WTC11 (cell line): ENCODE measurements around the gene ACSL5. TPM values are rescaled to one million over a fixed set of nuclear protein-coding genes. Genes with fewer than 3 reads are reported as not detected.

ENCODE experiments used
- ATAC-seq: fragments of 200-7000 bp; cut with Tn5 transposase; 2 replicates; pipeline ENCODE4 v1.10.0; 2021; ENCODE audit warnings: mild to moderate bottlenecking, moderate library complexity
- Bru-seq: library from RNA; stranded (reverse); fragments of 400-500 nt; gene quantifications from one replicate; lab custom pipeline; 2021; lab: Mats Ljungman, UMichigan
- CTCF ChIA-PET: fragments of 300-600 bp; sonication (Branson Sonifier 250); formaldehyde crosslinking; loops from one replicate; lab custom pipeline; 2021; ENCODE audit warnings: antibody characterized with exemption; lab: Charles Lee
- POLR2A ChIA-PET: fragments of 350-600 bp; sonication (Branson Sonifier 250); formaldehyde crosslinking; loops from one replicate; lab custom pipeline; 2021; ENCODE audit warnings: antibody characterized with exemption; lab: Charles Lee
- DNase-seq: peaks from one replicate; pipeline ENCODE4 v3.0.0; 2021; ENCODE audit warnings: low spot score
- H3K27ac Mint-ChIP-seq: 2 replicates; pipeline ENCODE4 v1.8.0; 2021; ENCODE audit warnings: mixed read lengths
- H3K27me3 Mint-ChIP-seq: 2 replicates; pipeline ENCODE4 v1.8.0; 2021; ENCODE audit warnings: low read depth, mild to moderate bottlenecking, moderate library complexity, mixed read lengths
- H3K36me3 Mint-ChIP-seq: 2 replicates; pipeline ENCODE4 v1.8.0; 2021; ENCODE audit warnings: mixed read lengths
- H3K4me1 Mint-ChIP-seq: 2 replicates; pipeline ENCODE4 v1.8.0; 2022; ENCODE audit warnings: mixed read lengths
- H3K4me3 Mint-ChIP-seq: 2 replicates; pipeline ENCODE4 v1.8.0; 2021; ENCODE audit warnings: mild to moderate bottlenecking, moderate library complexity, mixed read lengths
- H3K9me3 Mint-ChIP-seq: 2 replicates; pipeline ENCODE4 v1.8.0; 2021; ENCODE audit warnings: mixed read lengths
- AFF4 ChIP-seq: sonication (generic); formaldehyde crosslinking; IDR thresholded peaks from 2 replicates; pipeline ENCODE4 v1.8.1; 2023; ENCODE audit warnings: mild to moderate bottlenecking, missing genetic modification reagents, borderline replicate concordance
- AR ChIP-seq: fragments of 250-450 bp; sonication (Bioruptor Pico); IDR thresholded peaks from 2 replicates; pipeline ENCODE4 v1.9.0; 2021; ENCODE audit warnings: mild to moderate bottlenecking
- E2F4 ChIP-seq: sonication (generic); formaldehyde crosslinking; IDR thresholded peaks from 2 replicates; pipeline ENCODE4 v1.8.1; 2022; ENCODE audit warnings: low read depth, mild to moderate bottlenecking, moderate library complexity, missing genetic modification reagents, borderline replicate concordance
- E2F5 ChIP-seq: sonication (generic); formaldehyde crosslinking; IDR thresholded peaks from 2 replicates; pipeline ENCODE4 v1.8.1; 2022; ENCODE audit warnings: mild to moderate bottlenecking, moderate library complexity, missing genetic modification reagents
- GABPB1 ChIP-seq: sonication (generic); formaldehyde crosslinking; IDR thresholded peaks from 2 replicates; pipeline ENCODE4 v1.8.1; 2023; ENCODE audit warnings: mild to moderate bottlenecking, missing genetic modification reagents
- GTF2I ChIP-seq: fragments of 250-450 bp; sonication (Bioruptor Pico); conservative IDR thresholded peaks from 2 replicates; pipeline ENCODE4 v1.4.0; 2021; ENCODE audit warnings: mild to moderate bottlenecking
- HMGXB4 ChIP-seq: sonication (generic); formaldehyde crosslinking; IDR thresholded peaks from 2 replicates; pipeline ENCODE4 v1.8.1; 2023; ENCODE audit warnings: mild to moderate bottlenecking, moderate library complexity, missing genetic modification reagents
- MAX ChIP-seq: sonication (generic); formaldehyde crosslinking; IDR thresholded peaks from 2 replicates; pipeline ENCODE4 v1.8.0; 2022; ENCODE audit warnings: mild to moderate bottlenecking, missing genetic modification reagents
- MLX ChIP-seq: sonication (generic); formaldehyde crosslinking; IDR thresholded peaks from 2 replicates; pipeline ENCODE4 v1.8.1; 2023; ENCODE audit warnings: mild to moderate bottlenecking, missing genetic modification reagents, moderate library complexity
- NFYB ChIP-seq: sonication (generic); formaldehyde crosslinking; conservative IDR thresholded peaks from 2 replicates; pipeline ENCODE4 v1.8.0; 2022; ENCODE audit warnings: low read depth, missing genetic modification reagents
- NR2C2 ChIP-seq: sonication (generic); formaldehyde crosslinking; IDR thresholded peaks from 2 replicates; pipeline ENCODE4 v1.8.0; 2022; ENCODE audit warnings: mild to moderate bottlenecking, missing genetic modification reagents
- TCF7 ChIP-seq: sonication (generic); formaldehyde crosslinking; IDR thresholded peaks from 2 replicates; pipeline ENCODE4 v1.8.0; 2022; ENCODE audit warnings: mild to moderate bottlenecking, low read depth, missing genetic modification reagents, moderate library complexity
- ZNF219 ChIP-seq: sonication (generic); formaldehyde crosslinking; IDR thresholded peaks from 2 replicates; pipeline ENCODE4 v1.8.0; 2023; ENCODE audit warnings: missing genetic modification reagents, mild to moderate bottlenecking, borderline replicate concordance
- ZNF396 ChIP-seq: fragments of 250-450 bp; sonication (Bioruptor Pico); IDR thresholded peaks from 2 replicates; pipeline ENCODE4 v1.8.0; 2021; ENCODE audit warnings: mild to moderate bottlenecking, moderate library complexity, borderline replicate concordance
- ZNF425 ChIP-seq: fragments of 250-450 bp; sonication (Bioruptor Pico); conservative IDR thresholded peaks from 2 replicates; pipeline ENCODE4 v1.9.0; 2021; ENCODE audit warnings: mild to moderate bottlenecking
- ZNF671 ChIP-seq: fragments of 250-450 bp; sonication (Bioruptor Pico); IDR thresholded peaks from 2 replicates; pipeline ENCODE4 v1.8.0; 2021; ENCODE audit warnings: mild to moderate bottlenecking
- long read RNA-seq, 3 experiments: library from RNA in 1 of 3; library from capped mRNA in 1 of 3; library from polyadenylated mRNA in 1 of 3; unstranded in 2 of 3; stranded (forward) in 1 of 3; transcript quantifications; one replicate each; pipeline ENCODE4 v2.0.0, GENCODE V29; 2021
- total RNA-seq: library from RNA; stranded (reverse); gene quantifications from 3 replicates; pipeline ENCODE4 v1.2.3, GENCODE V29; 2021

The ACSL5 gene
- 0.18 to 0.37 TPM (median 0.22 TPM) in 3 replicates for total RNA-seq
- percentile 6 among the genes with signal in this experiment for Bru-seq, nascent RNA
- long read RNA-seq, experiment 1 = 0 reads
- long read RNA-seq, experiment 2 = 0 reads
- long read RNA-seq, experiment 3 = 0 reads

- H3K27me3 Mint-ChIP-seq = no peaks in the 10 kb centered on the region; the same call in 1 of the 2 replicates
- TF ChIP-seq GABPB1 (CRISPR knock-in tag) = no peak; the same call in 1 of the 2 replicates
- no peak for TF ChIP-seq E2F4 (CRISPR knock-in tag)
- TF ChIP-seq ZNF671 (CRISPR knock-in tag) = no peak
- no peak for TF ChIP-seq E2F5 (CRISPR knock-in tag)
- no peak for TF ChIP-seq GTF2I (CRISPR knock-in tag)
- no peak for TF ChIP-seq MAX (CRISPR knock-in tag)
- TF ChIP-seq NFYB (CRISPR knock-in tag) = no peak
- no peak for TF ChIP-seq ZNF219 (CRISPR knock-in tag)
- TF ChIP-seq AR (CRISPR knock-in tag) = no peak
- H3K9me3 Mint-ChIP-seq = peaks cover 20% of the 10 kb centered on the region
- H3K4me1 Mint-ChIP-seq = peaks cover 7% of the 10 kb centered on the region; the same call in 1 of the 2 replicates
- ATAC-seq (no peak), DNase-seq (no peak)
- ChIA-PET POLR2A (no interaction called here), CTCF (interaction anchor here (1.0 to 1.1 kb wide), 2 partner anchors 59 to 66 kb away, joined by 3 to 4 read pairs; no protein-coding TSS in a partner anchor)
- no peak within 1 kb of the TSS for H3K4me3 Mint-ChIP-seq
- peaks cover 2% of the 10 kb centered on the region; the same call in 1 of the 2 replicates for H3K36me3 Mint-ChIP-seq
- no peak within 1 kb of the TSS for H3K27ac Mint-ChIP-seq
Observed at GRCh38 chr10:112373912-112374338, at the start of gene ACSL5. Gene ACSL5, plus strand, starts transcription at chr10:112374116. Its CDS starts 20,831 bp downstream, at chr10:112394947.

- H3K9me3 Mint-ChIP-seq = no peaks in the 10 kb centered on the region
- H3K4me3 Mint-ChIP-seq = no peak overlapping the region
- no peaks in the 10 kb centered on the region for H3K36me3 Mint-ChIP-seq
- ChIA-PET POLR2A (no interaction called here), CTCF (interaction anchor here (2.0 kb wide), 1 partner anchor 20 kb away, joined by 7 read pairs; no protein-coding TSS in a partner anchor)
- peaks cover 3% of the 10 kb centered on the region; the same call in 1 of the 2 replicates for H3K4me1 Mint-ChIP-seq
- H3K27ac Mint-ChIP-seq = no peak overlapping the region
- ATAC-seq (no peak), DNase-seq (no peak)
- H3K27me3 Mint-ChIP-seq = no peaks in the 10 kb centered on the region
- TF ChIP-seq NR2C2 (CRISPR knock-in tag) (no peak), ZNF396 (no peak), HMGXB4 (CRISPR knock-in tag) (no peak), ZNF425 (CRISPR knock-in tag) (no peak), AFF4 (CRISPR knock-in tag) (no peak), MLX (CRISPR knock-in tag) (no peak), GABPB1 (CRISPR knock-in tag) (no peak), TCF7 (CRISPR knock-in tag) (no peak)
Observed at GRCh38 chr10:112327678-112328077, 46.2 kb upstream of the ACSL5 start.
